GM18505 (cell line): Measurements from ENCODE around the gene MYDGF.

Experiments used
- ATAC-seq: cut with Tn5 transposase; IDR thresholded peaks from one replicate; pipeline ENCODE4 v1.9.1; 2021; ENCODE audit not compliant: unreplicated experiment
- POLR2A ChIP-seq: IDR thresholded peaks from 4 replicates; pipeline ENCODE4 v1.6.1; 2011; ENCODE audit warnings: borderline replicate concordance; ENCODE audit not compliant: insufficient read depth, insufficient read length; ENCODE audit errors: extremely low read depth

MYDGF gene

DNA sequence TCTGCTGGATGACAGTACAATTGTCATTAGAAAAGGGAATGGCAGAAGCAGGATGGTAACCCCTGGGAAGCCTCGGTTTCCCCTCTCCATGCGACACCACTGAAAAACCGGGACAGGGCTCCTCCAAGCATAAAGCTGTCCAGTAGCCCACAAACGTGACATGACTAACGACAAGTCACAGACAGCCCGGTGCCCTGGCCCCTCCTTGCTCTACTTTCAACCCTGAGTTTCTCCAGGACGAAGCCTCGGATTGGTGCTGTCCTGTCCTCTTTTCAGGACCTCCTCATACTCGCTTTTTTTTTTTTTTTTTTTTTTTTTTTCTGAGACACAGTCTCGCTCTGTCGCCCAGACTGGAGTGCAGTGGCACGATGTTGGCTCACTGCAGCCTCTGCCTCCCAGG, 37.2 kb upstream of the MYDGF start:
- ATAC-seq: no peak
- TF ChIP-seq POLR2A: no peak

DNA sequence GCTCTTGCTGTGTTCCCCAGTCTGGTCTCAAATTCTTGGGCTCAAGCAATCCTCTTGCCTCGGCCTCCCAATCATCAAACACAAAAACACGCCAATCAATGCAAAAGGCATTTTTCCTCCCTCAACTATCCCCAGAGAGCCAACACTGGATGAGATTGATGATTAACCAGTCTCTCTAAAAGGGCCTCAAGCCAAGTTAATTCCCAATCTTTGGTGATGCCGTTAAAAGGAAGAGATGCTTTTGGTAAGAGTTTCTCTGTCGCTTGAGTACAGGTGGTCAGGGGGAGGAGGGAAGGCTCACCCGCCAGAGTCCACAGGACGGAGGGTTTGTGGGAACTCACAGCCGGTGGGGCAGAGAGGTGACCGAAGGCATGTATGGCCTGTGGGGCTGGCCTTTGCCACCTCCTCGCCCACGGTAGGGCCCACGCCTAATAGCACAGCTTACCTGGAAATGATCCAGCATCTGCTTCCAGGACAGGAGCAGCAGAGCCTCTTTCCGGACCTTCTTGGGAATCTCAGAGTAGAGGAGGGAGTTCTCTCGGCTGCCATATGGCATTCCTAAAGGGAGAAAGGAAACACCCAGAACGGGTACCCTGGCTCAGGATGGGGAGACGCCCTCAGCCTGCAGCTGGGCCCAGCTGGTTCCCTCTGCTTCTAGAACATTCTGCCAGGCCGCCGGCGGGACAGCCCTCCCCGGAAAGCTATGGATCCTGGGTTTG, 35.4 kb upstream of the MYDGF start:
- no peak for TF ChIP-seq POLR2A
- ATAC-seq: no peak

- TF ChIP-seq POLR2A: no peak
- no peak for ATAC-seq
Observed at GRCh38 chr19:4704317-4704673, 34.2 kb upstream of the MYDGF start.

GRCh38 chr19:4703671-4704316, 33.7 kb upstream of the MYDGF start:
- no peak for TF ChIP-seq POLR2A
- no peak for ATAC-seq

GRCh38 chr19:4702764-4703163, 32.6 kb upstream of the MYDGF start:
- no peak for ATAC-seq
- no peak for TF ChIP-seq POLR2A

DNA sequence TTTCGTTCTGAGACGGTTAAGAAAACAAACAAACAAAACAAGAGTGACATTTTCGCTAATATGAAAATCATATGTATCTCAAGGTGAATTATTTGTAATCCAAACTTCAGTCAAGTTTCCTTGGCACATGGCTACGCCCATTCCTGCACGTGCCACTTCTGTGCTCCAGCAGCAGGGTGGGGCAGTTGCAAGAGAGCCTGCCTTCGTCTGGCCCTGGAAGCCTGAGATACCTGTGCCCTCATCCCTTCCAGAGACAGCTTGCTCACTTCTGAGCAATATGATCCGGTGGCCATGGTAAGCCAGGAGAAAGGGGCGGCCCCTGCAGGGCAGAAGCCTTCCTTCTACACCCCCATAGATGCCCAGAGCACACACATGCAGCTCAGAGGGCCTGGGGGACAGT, 31.4 kb upstream of the MYDGF start:
- no peak for TF ChIP-seq POLR2A
- ATAC-seq: no peak

DNA sequence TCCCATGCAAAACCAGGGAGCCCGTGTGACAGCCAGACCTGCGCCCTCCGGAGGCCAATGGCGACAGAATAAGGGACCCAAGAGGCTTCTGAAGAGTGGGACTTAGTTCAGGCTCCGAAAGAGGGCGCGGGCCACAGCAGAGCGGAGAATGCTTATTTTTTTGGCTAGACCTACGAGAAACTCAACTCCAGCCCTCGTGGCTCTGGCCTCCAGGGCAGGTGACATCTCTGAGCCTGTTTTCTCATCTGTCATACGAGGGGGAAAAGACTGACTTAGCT, 30.5 kb upstream of the MYDGF start:
- ATAC-seq: no peak
- no peak for TF ChIP-seq POLR2A

GRCh38 chr19:4699826-4700692, 29.9 kb upstream of the MYDGF start:
- no peak for TF ChIP-seq POLR2A
- no peak for ATAC-seq

DNA sequence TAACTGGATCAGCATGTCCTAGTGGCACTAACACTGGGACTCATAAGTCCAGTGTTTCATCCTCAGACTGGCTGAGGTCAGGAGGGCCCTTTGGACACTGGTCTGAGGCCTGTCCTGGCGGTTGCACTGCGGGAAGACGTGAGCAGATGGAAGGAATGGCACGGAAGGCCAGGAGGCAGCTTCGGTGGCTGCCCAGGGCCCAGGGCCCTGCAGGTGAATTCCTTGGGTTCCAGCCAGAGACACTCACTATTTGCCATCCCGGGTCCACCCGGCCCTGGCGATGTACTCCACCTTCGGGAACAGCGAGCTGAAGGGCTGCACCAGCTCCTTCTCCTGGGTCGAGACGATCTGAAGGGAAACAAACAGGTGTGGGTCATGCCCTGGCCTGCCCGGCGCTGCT, 27.2 kb upstream of the MYDGF start:
- no peak for ATAC-seq
- no peak for TF ChIP-seq POLR2A

DNA sequence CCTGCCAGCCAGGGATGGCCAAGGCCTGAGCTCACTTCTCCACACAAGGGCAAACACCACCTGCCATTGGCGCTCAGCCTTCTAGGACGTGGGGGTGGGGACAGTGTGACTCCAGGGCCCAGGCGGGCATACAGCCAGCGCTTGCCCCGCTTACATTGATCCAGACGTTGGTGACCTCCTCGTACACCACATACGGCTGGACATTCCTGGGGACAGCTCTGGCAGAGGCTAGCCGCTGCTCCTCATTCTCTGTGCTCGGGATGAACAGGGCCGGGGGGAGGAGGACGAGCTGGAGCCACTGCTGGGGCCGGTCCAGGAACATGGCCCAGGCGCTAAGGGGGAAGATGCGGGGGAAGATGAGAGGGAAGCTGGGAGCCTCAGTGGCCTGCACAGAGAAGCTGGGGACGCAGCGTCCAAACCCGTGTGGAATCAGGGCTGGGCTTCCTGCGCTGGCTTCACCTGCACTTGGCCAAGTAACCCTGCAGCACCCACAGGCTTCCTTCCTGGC, 25.1 kb upstream of the MYDGF start:
- no peak for TF ChIP-seq POLR2A
- ATAC-seq: no peak

- no peak for TF ChIP-seq POLR2A
- no peak for ATAC-seq
Observed at GRCh38 chr19:4694211-4694987, 24.3 kb upstream of the MYDGF start.

DNA sequence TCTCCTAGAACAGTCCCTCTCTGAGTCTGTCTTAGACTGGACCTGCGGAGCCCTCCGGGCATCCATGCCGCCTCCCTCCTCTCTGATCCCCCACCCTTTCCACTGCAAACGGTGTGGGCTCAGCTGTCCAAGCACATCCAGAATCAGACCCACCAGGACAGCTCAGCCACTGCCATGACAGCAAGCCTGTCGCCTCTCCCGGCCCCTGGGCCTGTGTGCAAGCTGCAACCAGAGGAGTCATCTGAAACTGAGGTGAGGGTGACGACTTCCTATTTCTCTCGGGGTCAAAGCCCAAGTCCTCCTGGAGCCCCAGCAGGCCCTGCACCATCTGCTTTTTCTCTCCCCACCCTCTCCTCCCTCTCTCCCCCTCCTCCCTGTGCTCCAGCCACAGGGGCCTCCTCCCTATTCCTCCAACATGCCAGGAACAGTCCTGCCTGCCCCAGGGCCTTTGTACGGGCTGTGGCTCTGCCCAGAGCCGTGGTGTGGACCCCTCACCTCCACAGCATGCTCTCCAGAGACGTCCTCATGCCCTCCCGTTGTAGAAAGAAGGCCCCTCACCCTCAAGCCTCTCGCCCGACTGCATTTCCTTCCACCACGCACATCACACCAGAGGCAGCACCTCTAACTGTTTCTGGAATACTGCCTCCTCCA, 23.5 kb upstream of the MYDGF start:
- no peak for ATAC-seq
- no peak for TF ChIP-seq POLR2A

- no peak for TF ChIP-seq POLR2A
- ATAC-seq: no peak
Observed at GRCh38 chr19:4693078-4693350, 22.9 kb upstream of the MYDGF start.
